GM21619 (cell line): ENCODE results near the gene SHOC2.

Experiments
- ATAC-seq: cut with Tn5 transposase; IDR thresholded peaks from one replicate; pipeline ENCODE4 v1.9.1; 2021; ENCODE audit not compliant: unreplicated experiment

The SHOC2 gene

DNA sequence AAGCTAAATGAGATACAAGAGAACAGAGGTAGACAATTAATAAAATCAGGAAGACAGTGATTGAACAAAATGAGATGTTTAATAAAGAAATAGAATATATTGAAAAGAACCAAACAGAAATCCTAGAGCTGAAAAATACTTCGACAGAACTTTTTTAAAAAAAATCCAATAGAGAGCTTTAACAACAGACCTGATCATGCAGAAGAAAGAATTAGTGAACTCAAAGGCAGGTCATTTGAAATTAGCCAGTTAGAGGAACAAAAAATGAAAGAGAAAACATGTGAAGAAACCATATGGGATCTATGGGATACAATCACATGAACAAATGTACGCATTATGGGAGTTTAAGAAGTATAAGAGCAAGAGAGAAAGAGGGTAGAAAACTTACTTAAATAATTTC, 120.1 kb downstream of the SHOC2 start:
- ATAC-seq: no peak

DNA sequence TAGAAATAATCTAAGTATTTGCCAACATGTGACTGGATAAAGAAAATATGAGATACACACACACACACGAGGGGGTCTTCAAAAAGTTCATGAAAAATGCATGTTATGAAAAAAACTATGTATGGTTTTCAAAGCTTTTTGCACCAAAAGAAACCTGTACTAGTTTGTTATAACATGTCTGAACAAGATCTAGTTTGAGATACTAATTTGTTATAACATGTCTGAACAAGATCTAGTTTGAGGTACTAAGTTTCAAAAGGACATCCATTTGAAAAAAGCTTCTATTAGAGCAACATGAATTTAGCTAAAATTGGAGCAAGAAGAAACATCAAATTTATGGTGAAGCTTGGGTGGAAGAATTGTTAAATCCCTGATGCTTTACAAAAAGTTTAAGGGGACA, 137.6 kb downstream of the SHOC2 start:
- ATAC-seq: no peak
